Activated CD4-positive, alpha-beta T cell treated with anti-CD3 and anti-CD28 coated beads, Interleukin-2, amount 50 U/mL, for 48 hours (primary cell): ENCODE data around the gene CXCL6.

Experiments
- DNase-seq, 2 experiments: peaks; one replicate each; pipeline ENCODE4 v3.0.0-alpha.2; 2020

The CXCL6 gene

DNA sequence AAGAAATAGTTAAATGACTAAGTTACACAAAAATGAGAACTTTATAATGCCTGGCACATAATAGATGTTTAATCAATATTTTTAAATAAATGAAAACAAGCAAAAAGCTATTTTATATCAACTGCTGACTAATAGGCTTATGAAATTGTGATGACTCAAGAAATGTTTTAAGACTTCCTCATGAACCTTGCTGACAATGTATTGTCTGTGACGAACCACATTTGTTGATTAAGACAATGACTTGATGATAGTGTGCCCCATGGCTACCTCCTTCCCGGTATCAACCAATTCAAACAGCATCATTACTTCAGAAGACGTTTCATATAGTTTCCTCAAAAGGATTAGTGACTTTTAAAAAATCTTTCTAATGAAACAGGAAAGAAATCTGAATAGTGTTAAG is 7.9 kb downstream of the CXCL6 start:
- no peak for DNase-seq

DNA sequence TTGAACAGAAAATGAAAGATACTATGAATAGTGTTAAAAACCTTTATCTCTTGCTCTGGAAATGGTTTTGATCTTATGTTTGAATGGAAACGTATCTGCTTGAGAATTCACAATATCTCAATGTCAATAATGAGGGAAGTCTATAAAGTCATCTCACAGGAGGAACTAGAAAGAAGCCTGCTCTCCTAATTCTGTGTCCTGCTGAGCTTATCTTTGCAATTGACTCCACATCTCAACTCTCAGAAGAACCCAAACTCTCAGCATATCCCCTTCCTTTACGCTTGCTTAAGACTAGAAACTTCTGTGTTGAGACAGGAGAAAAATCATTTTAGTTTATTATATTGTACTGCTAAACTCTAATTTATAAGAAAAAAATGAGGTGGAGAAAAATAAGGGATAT is 8.3 kb downstream of the CXCL6 start:
- no peak for DNase-seq

DNA sequence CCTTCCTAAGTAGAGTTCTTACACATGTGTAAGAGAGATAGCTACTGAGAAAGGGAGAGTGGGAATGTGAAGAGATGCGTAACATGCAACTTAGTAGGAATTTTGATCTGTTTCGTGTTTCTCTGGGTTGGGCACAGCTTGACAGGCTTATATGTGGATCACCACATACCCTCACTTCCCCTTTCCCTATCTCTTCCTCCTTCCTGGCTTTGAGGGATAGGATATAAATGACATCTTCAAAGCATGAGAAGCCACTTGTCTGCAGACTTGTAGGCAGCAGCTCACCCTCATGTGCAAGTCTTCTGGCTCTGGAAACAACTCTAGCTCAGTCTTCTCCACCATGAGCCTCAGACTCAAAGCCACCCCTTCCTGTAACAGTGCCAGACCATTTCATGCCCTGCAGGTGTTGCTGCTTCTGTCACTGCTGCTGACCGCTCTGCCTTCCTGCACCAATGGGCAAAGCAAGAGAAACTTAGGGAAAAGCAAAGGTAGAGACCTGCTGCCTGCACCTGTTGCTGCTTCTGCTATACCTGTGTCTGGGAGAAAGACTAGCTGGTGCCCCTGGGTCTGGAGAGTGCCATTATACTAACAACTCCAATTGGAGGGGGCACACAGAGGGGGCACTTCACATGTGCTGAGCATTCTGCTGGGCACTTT is 11.2 kb downstream of the CXCL6 start:
- no peak for DNase-seq

DNA sequence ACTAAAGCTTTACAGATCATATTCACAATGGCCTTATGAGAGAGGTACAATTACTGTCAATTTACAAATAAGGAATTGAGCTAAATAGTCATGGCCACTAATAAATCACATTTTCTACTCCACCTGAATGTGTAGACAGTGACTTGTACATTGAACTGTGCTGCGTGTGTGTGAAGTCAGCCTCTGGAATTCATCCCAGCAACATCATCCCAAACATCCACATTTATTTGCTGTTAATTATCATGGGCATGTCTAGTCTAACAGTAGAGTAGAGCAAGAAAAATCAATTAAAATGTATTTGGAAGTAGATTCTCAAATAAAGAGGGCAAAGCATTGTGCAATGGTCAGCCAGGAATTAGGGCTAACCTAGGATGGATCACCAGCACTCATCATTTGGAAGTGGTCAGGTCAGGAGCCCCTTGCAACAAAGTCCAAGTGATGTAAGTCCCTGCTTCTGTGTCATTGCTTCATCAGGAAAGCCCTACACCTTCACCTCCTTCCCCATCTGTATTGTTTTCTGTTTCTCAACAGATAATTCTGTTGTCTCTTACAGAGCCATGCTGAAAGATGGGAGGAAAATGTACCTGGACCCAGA is 11.8 kb downstream of the CXCL6 start:
- DNase-seq, result no peak

DNA sequence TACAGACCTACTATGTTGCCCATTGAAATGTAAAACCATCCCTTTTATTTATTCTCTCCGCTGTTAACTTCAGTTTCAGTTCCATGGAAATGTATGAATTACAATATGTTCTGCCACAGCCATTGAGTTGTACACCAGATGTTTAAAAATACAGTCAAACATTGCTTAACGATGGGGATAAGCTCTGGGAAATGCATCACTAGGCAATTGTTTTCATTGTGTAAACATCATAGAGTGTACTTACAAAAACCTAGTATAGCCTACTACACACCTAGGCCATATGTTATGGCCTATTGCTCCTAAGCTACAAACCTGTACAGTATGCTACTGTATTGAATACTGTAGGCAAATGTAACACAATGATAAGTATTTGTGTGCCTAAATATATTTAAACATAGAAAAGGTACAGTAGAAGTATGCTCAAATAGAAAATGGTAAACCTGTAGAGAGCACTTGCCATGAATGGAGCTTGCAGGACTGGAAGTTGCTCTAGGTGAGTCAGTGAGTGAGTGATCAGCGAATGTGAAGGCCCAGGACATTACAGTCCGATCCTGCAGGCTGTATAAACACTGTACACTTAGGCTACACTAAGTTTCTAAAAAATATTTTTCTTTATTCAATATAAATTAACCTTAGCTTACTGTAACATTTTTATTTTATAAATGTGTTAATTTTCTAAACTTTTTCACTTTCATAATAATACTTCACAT is 13.9 kb downstream of the CXCL6 start:
- no peak for DNase-seq

DNA sequence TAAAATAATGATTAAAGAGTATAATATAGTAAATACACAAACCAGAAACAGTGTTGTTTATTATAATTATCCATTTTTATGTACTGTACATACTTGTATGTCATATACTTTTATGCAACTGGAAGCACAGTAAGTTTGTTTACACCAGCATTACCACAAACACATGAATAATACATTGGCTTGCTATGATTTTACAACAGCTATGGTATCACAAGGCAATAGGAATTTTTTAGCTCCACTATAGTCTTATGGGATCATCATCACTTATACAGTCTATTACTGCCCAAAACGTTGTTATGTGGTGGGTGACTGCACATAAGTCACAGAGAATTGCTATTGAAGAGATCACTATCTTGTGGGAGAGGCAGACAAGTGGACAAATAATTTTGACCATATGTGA is 14.8 kb downstream of the CXCL6 start:
- DNase-seq, result no peak

DNA sequence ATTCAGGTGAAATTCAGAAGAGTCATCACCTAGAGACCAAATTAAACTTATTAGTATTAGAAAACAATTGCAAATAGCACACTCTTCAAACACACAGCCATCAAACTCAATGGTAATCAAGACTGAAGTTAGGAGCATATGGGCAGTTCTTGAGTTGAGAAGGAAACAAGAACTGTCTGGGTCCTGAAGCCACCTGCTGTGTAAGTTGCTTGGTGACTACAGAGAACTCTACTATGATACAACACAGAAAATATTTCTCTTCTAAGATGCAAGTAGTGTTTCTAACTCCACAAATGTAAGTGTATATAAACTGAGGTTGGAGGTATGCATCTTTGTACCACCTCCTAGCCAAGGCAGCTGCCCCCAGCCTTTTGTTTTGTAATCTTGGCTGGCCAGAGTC is 16.3 kb downstream of the CXCL6 start:
- DNase-seq, result no peak

DNA sequence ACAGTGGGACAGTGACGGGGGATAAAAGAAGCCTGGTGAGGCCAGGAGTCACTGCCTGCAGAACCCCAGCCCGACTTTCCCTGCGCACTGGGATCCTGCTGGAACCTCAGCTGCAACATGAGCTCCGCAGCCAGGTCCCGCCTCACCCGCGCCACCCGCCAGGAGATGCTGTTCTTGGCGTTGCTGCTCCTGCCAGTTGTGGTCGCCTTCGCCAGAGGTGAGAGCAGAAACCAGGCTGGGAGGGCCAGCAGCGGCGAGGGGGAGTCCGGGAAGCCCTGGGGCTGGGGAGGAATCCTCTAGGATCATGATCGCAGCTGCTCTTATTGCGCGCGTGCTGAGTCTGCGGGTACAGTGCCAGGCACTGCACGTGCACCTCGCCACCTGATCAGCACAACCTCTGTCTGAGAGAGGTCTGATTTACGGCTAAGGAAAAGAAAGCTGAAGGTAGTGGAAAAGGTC is 16.8 kb downstream of the CXCL6 start, which contains the start of gene PF4V1:
PF4V1 (plus strand) TSS at position 51 of the 459 bp plus-strand sequence; CDS start at position 118, 67 bp downstream.
- DNase-seq, result no peak

DNA sequence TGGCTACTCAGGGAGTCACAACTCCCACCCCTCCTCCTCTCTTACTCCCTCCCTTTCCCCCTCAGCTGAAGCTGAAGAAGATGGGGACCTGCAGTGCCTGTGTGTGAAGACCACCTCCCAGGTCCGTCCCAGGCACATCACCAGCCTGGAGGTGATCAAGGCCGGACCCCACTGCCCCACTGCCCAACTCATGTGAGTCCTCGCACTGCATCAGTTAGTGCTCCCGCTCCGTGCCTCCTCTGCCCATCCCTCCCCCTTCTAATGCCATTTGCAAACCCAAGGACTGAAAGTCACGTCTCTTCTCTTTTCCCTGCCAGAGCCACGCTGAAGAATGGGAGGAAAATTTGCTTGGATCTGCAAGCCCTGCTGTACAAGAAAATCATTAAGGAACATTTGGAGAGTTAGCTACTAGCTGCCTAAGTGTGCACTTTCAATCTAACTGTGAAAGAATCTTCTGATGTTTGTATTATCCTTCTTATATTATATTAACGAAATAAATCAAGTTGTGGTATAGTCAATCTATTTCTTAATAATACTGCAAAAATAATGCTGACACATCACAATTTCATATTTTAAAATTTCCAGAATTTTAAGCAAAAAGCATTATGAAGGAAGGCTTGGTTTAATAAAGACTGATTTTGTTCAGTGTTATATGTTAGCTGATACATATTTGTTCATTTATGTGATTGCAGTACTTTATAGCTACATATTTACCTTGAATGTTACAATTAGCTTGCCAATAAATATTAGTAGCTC is 17.4 kb downstream of the CXCL6 start:
- no peak for DNase-seq

DNA sequence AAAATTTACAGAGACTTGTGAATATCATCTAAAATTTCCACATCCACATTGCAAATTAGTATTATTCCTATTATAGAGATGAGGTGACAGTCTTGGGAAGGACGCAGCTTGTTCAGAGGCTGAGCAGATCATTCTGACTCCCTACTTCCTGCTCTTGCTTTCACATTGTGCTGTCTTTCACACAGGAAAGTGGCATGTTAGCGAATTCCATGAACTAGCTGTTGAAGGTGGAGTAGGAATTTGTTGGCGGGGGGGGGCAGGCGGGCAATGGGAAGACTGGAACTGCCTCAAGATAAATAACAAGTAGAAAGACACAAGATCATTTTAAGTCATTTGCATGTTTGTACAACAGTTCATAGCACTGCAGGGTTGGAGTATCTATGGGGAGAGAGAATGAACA is 18.9 kb downstream of the CXCL6 start:
- DNase-seq, result no peak

DNA sequence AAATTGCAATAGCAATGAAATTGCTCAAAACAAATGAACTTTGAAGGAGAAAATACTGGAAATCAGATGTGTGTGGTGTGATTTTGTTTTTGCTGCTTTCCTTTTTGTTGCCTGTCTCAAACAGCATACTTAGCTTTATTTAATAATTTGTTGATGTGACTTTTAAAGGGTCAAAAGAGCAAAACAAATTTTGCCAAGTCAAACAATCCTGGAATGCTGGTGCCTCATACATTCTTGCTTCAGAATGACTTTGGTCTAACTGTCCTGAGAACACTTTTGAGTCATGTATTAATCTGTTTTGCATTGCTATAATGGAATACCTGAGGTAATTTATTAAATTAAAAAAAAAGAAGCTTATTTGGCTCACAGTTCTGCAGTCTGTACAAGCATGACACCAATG is 20.0 kb downstream of the CXCL6 start:
- no peak for DNase-seq

DNA sequence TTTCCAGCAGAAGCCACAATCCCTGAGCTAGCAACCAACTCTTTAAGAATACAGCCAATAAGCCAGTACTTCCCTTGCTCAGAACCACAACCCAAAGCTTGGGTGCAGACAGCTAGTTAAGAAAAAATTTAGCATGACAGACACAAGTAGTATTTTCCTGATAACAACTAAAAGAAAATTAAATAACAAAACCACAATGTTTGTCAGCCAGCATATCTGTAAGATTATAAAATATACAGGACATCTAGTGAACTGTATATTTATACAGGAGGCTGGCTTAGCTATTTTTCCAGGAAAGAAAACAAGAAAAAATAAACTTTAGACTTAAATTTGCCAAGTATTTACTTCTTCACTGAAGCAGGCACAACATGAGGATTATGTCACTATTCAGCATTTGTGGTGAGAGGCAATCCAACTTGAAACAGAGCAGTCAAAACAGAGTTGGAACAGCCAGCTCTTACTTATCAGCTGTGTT is 23.2 kb downstream of the CXCL6 start:
- no peak for DNase-seq

DNA sequence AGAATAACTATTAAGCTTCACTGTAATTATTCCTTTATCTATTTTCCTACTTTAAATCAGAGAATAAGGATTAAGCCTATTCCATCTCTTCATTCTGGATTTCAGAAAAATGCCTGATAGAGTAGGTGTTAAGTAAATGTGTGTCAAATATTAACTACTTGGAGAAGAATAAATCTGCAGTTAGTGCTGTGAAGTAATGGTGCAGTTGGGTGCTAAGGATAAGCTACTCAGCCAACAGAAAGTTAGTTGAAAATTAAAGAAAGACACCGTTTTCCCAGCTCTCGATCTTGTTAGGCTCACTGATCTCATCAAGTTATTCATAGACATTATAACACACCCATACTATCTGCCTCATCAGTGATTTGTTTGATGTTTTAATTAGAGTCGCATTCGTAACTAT is 23.7 kb downstream of the CXCL6 start:
- no peak for DNase-seq

DNA sequence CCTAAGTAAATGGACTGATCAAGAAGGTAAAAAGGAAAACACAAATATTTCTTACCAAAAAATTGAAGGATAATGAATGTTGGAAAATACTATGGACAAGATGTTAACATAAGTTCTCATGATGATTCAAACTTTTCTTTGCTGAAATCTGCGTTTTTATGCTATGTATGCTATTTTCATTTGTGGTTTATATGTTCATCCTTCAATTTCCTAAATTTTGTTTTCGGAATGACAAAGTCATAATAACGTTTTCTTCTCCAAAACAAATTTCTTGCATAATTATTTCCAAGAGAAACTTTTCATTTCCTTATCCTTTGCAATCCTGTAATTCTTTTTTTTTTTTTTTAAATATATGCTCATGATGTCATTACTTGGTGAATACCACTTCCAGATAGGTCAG is 24.4 kb downstream of the CXCL6 start:
- no peak for DNase-seq

DNA sequence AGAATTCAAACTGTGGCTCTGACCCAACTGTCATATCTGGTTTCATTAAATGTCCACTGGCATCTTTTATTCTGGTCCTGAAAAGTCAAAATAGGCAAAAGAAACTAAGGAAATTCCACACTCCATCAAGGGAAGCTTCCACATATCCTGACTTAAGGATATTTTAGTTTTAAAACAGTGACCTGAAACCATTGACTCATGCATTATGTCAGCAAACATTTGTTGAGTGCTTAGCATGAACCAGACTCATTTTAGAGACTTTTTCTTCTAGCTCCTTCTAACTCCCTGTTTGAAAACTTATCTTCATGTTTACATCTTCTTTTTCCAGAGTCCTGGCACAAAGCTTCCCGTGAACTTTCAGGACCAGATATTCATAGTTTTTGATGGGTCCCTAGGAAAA is 25.8 kb downstream of the CXCL6 start:
- no peak for DNase-seq

DNA sequence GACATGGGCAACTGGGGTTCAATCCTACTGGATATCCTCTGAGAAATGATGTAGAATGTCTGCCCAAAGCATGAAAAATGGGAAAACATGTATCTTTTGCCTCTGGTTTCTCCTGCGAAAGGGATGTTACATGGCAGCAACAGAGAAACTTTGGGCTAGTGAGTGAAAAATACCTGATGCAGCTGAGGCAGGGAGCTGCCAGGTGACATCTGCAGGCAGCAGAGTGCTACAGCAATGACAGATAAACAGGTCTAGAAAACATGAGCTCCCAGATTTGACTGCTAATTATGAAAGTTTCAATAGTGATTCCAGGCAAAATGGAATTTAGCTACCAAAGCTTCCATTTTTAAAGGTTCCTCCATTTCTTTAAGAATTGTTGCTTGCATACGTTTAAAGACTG is 27.9 kb downstream of the CXCL6 start:
- DNase-seq, result no peak

DNA sequence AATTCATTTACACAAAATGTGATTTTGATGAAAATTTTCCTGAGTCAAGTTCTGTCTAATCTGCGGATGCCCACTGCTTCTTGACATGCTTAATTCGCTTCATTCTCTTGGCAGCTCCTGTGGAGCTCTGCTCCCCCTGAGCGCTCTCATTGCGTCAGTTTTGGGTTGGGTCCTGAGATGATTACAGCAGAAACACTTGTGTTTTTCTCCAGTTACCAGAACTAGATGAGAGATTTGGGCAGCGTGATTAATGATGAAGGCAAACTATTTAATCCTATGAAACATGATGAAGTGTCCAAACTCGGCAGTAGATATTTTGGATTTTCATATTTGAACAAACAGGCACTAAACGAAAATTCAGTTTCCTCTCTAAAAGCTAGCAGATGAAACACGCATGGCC is 28.5 kb downstream of the CXCL6 start:
- no peak for DNase-seq

DNA sequence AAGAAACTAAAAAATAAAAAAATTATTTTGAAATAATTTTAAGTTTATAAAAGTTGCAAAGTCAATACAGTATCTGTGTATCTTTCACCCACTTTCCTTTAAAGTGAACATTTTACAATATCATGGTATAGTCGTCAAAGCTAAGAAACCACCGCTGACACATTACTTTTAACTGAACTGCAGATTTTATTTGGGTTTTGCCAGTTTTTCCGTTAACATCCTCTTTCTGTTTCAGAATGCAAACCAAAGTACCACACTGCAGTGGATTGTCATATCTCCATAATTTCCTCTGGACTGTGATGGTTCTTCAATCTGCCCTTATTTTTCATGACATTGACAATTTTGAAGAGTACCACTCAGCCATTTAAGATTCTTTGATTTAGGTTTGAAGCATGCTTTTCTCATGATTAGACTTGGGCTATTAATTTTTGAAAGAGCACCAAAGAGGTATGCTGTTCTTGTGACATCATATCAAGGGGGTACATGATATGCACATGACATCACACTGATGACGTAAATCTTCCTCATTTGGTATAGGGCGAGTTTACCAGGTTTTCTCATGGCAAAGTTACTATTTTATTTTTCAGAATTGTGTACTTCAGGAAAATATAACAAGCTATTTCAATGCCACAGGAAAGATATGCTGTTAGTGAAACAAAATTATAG is 29.1 kb downstream of the CXCL6 start:
- DNase-seq, result no peak

DNA sequence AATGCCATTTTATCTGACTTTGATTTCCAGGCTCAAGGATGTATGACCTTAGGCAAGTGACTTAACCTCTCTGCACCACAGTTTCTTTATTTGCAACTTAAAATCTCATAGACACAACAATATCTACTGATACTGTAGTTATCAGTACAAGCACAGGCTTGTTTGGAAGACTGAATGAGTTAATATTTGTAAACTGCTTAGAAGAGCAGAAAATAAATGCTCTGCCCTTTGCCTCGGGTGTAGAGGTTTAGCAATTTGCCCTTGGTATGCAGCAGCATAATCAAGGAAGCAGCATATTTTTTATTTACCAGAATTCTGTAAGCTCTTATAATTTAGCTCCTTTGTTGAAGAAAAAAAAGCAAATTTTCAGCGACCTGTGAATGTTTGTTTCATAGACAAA is 29.8 kb downstream of the CXCL6 start:
- no peak for DNase-seq

DNA sequence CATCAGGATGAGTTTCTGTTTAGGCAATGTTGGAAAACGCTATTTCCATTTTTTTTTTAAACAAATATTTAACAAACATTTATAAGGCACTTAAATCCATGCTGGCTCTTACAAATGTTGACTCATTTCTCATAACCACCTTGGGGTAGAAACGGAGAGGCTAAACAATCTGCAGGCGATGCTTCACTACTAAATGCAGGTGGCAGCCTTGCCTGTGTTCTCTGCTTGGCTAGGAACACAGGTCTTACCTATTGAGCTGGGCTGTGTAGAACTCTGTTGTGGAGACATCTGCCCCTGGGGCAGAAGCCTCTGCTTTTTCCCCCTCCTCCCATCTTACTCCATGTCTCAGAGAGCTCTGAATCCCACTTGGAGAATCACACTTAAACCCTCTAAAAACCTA is 31.3 kb downstream of the CXCL6 start:
- DNase-seq, result no peak

DNA sequence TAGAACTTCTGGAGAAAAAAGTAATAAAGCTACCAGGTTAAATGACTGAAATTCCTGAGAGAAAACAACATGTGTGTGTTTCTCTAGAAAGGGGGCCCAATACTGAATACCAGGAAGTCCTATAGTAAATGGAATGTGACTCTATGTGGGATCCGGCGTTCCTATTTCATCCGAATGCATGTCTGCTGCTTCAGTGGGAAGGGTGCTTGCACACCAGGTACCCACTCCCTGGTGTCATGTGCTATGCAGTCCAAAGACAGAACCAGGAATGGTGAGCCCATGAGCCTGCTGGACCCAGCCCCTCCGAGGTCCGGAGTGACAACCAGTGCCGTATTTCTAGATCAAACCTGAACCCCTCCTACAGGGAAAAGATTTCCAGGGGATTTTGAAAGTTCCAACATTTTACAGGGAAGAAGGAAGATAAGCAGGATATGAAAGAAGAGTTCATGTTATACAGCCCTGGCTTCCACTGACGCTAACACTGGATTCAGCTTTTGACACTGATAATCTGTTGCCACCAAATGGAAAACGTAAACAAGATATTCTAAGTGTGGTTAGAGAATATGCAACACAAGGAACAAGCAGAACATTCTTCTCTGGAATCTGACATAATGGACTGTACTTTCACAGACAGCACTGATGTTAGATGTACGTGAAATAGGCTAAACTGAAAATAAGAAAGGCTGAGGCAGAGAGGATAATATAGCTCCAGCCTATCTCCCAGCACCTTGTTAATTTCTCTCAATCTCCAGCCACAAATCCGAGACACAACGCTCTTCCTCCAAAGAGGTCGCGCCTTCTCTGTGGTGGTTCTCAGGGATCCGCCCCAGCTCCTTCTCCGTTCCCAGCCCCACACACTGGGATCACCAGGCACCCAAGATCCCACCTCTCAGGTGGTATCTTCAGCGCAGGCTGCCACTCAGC is 32.0 kb downstream of the CXCL6 start:
- no peak for DNase-seq
